Activated CD4-positive, alpha-beta T cell treated with anti-CD3 and anti-CD28 coated beads, Interleukin-10, Interleukin-2, amounts not matched to agents 100 ng/mL and 50 ng/mL, durations not matched to agents 16 hours and 8 hours (primary cell): ENCODE measurements around the gene RPL36A.

ENCODE experiments used
- DNase-seq: peaks from one replicate; pipeline ENCODE4 v3.0.0-alpha.2; 2020

RPL36A gene

DNA sequence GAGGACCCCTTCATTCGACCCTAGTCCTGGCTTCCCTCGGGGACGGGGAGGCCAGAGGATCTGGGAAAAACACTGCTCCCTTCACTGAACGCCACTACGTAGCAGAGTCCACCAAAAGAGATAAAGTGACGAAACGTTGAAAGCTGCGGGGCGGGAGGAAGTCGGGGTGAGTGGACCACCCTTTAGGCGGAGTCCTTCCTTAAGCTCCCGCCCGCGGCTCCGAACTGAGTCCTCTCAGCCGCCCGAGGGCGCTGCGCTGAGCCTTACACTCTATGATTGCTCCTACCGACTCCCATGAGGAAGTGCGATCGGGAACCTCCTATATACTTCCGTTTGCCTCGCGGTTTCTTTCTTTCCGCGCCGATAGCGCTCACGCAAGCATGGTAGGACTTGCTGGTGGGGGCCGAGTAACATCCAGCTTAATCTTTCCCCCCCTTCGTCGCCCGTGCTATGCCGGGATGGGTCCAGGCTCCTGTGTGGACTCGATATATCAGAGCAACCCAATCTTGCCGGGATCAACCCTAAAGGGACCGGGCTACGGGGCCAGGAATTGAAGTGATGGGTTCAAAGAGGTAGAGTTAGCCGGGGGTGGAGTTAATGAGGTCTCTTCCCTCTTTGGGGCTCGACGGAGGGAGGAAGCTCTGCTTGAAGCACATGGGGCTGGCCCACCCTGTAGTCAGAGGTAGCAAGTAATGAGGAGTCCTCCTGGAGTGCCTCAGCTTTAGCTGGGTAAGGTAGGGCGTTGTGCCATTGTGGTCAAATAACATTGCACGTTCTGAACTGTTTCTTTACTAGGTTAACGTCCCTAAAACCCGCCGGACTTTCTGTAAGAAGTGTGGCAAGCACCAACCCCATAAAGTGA is at the start of gene RPL36A:
Gene RPL36A (plus strand): TSS at position 348 of the 862 bp plus-strand sequence. CDS start 33 bp downstream, at position 381.
- DNase-seq, result peak; percentile 90

DNA sequence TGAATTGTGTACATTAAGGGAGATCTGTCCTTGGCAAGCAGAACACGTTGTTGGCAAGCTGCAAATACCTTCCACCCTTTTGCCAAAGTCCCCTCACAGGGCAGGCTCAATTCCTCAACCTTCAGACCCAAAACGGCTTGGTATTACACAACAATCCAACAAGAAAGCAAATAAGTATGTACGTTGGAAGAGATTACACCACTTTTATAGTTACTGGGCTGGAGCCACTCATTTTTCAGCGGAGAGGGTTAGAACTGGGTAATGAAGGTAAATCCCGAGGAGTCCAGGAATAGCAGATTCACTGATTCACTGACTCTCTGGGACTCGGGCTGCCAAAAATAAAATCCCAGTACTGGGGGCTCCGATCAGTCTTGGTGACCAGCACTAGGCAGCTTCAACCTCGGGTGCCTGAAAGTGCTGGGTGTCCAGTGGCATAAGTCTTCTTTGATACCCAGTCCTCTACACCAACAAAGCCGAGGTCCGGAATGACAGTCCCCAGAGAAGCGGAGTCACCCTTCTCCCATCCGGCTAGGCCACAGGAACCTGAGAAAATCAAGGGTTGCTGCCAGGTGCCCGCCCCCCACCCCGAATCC is 42.9 kb upstream of the RPL36A start:
- no peak for DNase-seq

DNA sequence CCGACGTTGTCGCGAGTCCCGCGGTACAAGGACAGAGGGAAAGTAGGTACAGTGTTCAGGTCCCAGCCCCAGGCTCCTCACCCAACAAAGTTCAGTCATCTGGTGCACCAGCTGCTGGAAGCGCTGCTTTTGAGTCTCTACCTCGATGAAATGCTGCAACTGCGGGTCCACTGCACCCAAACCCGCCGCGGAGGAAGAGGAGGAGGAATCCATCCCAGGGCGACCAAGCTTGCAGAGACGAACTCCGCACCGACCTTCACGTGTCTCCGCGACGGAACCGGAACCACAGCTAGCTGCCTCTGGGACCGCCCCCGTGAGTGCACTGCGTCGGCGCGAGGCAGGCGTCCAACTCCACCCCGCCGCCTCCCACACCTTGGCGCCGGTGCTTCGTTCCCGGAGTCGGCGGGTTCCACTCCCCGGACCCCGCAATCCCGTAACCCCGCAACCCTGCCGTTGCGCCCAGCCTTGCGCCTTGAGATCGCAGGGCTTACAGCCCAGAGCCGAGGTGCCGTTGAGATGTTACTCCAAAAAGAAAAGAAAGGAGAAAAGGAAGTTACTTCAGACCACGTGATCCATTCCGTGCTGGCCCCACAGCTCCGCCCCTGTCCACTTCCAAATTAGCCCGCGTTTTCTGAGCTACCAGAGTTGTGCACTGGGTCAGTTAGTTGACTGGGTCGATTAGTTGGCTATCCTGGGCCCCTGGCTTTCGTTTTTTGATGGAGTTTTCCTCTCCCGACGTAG is 42.2 kb upstream of the RPL36A start, which contains the start of gene TIMM8A:
Gene TIMM8A (minus strand): TSS at position 291 of the 741 bp plus-strand sequence. CDS start 78 bp downstream, at position 213.
- DNase-seq, result peak; percentile 86

DNA sequence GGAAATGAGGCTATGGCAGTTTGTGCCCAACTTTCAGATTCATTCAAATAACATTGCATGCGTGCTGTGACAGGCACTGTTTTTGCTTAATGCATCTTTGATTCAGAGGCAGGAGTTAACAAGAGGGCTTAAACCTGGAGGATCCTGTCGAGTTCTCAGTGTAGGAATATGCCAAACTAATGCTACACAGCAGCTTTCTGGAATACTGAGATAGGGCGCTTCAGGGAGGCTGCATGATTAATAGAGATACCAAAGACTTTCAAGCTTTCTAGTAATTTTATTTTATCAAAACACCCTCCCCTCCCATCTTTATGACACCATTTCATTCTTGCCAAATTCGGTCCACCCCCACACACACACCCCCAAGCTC is 41.6 kb upstream of the RPL36A start:
- DNase-seq, result no peak

DNA sequence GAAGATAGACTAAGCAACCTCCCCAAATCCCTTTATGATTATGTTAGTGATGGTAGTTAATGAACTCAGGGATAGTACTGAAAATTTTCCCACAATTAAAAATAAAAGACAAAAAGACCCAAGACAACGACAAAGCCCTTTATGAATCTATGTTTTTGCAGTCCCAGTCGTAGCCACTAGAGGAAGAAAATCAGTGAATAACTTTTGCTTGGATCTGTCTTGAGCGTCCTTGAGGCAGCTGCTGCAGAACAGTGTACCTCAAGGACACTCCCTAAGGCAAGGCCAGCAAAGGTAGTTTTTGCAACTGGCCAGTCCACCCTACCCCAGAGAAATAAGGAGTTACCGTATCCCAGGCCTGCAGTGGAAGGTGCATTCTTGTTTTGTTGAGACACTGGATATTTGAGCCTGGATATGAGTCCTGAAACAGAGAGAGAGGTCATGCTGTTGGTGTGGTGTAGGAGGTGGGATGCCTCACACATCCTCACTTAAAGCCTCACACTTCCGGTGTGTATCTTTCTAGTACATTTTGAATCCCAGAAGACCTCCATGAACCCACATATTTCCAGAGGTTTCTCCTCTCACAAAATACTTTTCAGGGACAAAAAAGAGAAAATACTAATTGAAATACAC is 33.5 kb upstream of the RPL36A start:
- peak; percentile 3 for DNase-seq

DNA sequence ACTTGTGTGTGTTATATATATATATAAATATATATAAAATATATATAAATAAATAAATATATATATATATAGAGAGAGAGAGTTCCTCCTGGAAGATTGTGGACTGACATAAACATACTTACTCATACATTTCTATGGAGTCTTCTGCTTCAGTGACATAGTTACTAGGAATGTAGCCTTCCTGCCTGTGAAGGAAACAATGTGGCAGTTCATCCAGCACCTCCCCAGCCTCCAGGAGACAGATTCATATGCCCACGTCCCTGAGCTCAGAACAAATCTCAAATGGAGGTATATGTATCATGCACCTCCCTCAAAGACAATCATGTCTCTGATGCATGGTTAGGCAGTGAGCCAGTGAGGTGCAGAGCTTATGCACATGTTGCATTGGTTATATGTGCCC is 30.8 kb upstream of the RPL36A start:
- no peak for DNase-seq

DNA sequence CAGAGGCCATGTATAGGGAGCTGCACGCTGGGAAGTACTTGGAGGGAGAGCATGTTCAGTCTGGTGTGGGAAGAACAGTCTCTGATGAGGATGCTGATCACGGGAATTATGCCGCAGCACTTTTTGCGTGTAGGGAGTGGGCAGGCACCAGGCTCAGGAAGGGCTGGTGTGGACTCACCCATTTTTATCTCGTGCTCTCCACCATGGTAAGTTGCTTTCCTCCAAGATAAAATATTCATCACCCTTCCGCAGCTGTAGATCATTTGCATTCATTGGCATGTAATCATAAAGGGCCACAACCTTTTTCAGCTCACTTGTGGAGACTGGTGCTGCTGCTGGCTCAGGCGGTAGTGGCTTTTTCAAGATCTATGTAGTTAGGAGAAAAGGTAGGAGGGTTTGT is 30.4 kb upstream of the RPL36A start:
- no peak for DNase-seq

DNA sequence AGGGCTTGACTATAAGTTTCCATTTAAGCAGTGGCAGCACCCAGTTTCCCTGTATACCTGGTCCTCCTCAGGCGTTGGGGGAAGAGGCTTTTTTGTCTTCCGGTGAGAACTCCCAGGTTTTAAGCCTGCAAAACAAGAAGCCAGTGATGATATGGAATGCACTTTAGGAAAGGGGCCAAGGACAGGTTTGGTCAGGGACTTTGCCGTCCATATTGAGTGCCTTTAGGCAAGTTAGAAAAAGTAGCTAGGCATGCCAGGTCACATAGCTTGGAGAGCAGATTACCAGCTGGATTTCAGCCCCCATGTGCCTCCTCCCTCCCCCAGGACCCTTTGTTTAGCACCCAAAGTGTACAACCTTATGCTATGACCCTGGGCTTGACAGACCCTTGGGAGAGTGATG is 28.7 kb upstream of the RPL36A start:
- no peak for DNase-seq

DNA sequence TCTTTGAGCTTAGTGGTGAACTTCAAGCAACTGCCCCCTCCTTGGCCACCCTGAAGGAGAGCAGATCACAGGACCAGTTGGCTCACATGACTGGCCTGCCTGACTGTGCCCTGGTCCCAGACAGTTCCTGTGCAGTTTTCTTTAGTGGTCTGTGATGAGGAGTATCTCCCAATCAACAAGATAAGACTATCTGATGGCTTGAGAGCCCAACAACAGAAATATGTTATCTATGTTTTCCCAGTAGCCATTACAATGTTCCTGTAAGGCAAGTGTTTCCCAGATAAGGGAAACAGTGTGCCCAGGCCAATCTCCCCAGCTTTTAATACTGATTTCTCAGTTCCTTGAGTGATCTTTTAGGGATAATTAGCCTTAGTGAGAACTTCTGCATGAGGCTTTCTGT is 28.1 kb upstream of the RPL36A start:
- no peak for DNase-seq

DNA sequence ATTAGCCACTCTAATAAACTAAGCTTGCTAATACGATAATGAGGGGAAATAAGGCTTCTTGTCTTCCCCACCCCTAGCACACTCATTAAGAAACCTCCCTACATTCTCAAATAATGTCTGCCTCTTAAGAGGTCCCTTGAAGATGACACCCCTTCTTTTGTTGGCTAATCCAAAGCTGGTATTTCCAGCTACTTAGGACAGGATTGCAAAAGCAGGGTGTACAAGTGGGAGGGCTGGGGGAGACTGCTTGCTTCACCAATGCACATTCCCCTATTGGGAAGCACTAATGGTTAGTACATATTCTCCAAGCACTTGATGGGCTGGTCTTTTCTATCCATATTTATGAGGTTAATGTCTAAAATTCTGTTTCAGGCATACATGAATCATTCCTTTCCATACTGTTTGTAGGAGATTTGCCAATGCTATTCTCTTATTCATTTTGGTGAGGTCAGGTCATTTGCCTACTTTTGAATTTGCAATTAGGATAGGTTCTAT is 25.5 kb upstream of the RPL36A start:
- DNase-seq, result no peak

DNA sequence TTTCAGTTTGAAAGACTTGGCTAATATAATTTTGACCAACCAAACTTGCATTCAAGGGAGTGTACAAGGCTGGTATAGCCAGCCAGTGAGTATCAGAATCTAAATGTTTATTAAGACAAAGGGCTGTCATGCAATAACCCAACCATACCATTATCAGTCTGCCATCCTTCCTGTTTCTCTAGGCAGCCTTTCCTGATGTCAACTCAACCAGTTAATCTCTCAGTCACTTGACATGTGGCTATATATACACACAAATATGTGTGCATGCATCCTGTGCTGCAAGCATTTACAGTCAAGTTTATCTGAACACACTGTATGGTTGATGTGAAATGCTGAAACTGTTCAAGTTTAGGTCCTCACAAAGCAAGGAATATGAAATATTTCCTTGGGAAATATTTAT is 22.0 kb upstream of the RPL36A start:
- no peak for DNase-seq

DNA sequence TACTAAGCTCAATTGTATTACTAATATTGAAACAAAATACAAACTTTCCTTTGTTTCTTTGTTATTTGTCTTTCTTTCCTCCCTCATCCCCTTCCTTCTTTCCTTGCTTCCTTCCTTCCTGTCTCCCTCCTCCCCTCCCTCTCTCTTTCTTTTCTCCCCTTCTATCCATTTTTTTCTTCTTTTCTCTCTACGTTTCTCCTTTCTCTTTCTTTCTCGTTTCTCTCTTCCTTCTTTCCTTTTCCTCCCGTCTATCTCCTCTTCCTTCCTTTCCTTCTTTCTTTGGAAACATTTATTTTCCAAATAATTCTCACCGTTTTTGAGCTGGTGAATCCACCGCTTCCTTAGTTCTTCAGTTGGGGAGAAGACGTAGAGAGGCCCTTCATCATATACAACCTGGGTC is 21.1 kb upstream of the RPL36A start:
- no peak for DNase-seq

DNA sequence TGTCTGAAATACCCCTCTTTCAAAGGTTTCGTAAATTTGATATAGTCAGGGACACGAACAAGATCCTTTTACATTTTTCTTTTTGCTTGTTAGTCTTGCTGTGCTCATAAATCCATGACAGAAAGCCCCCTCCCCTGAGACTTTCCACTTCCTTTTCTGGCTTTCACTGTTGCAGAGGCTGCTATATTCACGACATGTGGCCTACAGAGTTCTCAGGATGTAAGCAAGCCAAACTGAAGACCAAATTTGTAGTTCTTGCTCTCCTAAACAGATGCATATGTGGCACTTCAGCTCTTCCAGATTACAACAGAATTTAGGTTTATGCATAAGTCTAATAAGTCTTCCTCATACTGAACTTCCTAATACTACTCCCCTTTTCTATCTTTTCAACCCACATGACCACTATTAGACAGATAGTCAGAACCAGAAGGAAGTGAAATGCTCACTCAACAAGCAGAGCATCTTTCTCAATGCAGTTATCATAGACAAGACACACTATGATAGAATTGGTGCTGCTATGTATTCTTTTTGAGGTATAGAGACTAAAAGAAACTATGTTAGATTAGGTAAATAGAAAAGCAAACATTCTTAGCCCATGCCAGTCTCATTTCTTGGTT is 19.8 kb upstream of the RPL36A start:
- no peak for DNase-seq

DNA sequence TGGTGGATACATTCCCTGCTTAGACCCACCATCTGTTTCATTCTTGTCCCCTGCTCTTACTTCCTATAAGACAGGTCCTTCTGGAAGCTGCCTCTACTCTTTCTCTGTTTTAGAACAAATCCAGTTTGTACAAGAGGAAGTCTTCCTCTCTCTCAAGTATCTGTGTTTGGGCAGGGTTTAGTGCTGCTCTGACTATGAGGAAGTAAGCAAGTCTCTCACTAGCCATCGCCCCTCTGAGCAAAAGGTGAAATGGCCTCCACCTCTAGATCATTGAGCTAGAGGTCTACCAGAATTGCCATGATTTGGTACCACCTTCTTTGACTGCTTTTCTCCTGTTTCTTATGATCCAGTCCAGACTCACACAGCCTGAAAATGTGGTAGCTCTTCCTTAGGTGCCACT is 13.3 kb upstream of the RPL36A start:
- DNase-seq, result no peak

DNA sequence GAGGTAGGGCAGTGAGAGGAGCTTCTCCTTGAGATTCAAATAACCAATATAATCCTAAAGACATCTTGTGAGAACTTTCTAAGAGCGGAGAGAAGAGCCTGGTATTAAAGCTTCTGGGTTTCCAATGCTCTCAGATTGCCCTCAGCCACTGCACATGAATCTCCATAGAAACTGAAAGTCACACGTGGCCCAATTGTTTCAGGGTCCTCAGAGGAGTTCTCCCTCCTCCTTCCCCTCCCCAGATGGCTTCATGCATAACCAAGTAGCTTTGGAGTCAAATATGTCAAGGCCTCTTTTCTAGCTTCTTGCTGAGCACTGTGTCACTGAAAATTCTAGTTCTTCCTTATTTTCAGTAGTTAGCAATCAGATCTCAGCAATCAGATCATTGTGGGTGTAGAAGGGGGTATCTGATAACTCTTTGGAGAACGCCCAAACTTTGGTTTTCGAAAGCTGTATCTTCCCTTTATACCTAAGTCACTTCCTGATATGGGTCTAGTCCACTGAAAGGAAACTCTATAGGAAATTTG is 7.1 kb upstream of the RPL36A start:
- no peak for DNase-seq

DNA sequence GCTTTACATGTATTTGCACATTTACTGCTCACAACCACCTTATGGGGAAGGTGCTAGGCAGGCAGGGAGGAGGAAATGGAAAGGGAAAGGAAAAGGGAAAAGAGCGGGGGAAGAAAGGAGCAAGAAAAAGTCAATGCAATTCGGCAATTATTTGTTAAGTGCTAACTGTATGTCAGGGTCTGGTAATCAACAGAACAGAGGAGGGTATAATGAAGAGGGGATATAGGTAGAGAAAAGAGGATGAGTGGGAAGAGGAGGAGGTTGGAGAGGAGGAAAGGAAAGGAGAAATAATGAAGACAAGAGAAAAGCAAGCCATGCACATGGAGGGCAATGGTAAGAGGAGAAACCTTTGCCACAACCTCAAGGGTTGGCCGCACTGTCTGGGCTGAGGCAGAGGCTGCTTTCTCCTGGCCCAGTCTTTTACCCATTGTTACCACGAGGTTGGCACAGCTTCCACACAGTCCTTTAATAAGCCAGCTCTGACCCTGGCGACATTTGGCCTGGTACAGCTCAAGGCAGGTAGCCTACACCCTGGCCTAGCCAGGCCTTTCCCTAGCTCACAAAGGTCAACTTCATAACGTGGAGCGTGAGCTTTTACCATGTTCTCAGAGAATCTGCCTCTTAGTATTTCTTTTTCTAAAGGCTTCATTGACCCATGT is 5.7 kb upstream of the RPL36A start:
- DNase-seq, result no peak

DNA sequence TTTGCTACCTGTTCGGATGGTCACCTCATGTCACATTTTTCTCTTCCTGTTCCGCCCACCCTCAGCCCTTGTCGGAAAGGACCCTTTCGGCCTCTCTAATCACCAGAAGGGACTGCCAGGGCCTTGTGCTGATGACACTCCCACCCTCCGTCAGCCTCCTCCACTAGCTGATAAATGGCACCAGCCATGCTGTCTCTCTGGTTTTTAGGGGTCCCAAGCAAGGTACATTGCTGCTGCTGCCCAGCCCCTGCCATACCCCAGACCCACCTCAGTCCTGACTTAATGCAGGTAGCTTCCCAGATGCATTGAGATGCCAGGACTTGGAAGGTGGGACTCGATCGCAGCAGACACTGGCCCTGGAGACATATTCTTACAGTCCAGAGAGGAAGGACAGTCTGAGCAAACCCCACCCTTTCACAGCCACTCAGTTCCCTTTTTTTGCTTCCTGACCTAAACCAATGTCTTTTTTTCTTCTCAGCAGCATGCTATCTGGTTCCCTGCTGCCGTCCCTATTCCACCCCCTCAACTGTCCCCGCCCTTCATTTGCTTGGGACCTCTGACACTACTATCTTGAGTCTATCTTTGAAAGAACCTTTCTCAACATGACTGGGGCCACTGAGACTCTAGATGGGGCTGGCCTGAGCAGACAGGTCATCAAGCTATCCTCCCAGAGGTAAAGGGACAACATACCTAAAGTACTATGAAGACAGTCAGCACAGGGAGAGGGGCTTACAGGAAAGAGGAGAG is 4.8 kb upstream of the RPL36A start, which contains the start of gene BTK:
Gene BTK (minus strand): TSS at position 397 of the 747 bp plus-strand sequence. CDS start 10,907 bp downstream, outside the sequence.
- no peak for DNase-seq

DNA sequence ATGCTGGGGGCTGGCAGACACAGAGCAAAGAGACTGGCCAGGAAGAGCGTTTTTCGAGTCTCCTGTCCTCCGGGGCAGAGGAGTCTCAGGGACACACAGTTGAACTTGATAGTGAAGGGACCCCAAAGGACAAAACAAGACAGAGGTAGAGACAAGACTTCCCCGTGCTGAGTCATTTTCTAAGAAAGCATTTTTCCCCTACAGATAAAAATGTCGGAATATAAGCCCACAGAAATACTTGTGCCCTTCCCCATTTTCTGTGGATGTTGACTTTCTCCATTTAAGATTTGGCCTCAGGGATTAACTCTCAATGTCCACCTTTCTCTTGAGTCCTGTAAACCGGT is 4.3 kb upstream of the RPL36A start:
- no peak for DNase-seq

DNA sequence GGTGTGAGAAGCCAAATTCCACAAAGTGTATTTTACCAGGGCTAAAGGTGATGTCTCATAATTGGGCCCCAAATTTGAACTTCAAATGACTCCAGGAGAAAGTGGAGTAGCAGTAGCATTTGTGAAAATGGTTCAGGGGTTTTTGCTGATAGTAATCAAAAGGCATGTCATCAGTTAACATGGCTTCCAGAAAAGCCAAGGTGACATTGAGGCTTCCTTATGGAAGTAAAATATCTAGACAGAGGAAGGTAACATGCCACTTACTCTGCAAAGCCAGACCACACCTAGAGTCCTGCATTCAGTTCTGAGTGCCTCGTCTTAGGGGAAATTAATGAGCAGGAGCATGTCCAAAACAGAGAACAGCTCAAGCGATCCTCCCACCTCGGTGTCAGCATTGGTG is 2.2 kb upstream of the RPL36A start:
- no peak for DNase-seq

DNA sequence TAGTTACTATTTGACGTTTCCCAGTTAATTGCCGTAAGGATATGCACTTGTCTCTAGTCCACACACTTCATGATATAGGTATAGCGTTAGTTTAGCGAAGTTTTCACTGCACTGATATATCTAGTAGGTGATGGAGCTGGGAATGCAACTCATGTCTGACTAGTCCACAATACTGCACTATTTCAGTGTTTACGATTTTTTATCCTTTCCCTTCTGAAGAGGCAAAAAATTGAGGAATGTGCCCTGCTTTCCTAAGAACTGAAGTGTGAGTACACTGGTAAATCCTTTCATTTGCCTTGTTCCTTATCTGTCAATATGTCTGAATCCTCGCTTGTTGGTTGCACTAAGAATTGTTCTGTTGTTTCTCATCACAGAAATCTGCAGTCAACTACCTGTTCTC is 1.0 kb downstream of the RPL36A start:
- DNase-seq, result no peak
